Upper lobe of left lung (tissue), 6 donors: Measurements from ENCODE around the gene PCCB. TPM values are rescaled to one million over a fixed set of nuclear protein-coding genes. Genes with fewer than 3 reads are reported as not detected.
A peak's percentile ranks its signal among the peaks of the same experiment; 100 is the strongest.

Source experiments
- ATAC-seq, 2 donors: fragments of 200-7000 bp; cut with Tn5 transposase; one replicate each; pipeline ENCODE4 v1.9.1; 2022; ENCODE audit warnings: mild to moderate bottlenecking in 2 of 2, moderate library complexity in 2 of 2; ENCODE audit not compliant: low FRiP score in 2 of 2
- DNase-seq, 2 donors: peaks; one replicate each; pipeline ENCODE4 v3.0.0-alpha.2; 2019 to 2020
- H3K27ac ChIP-seq, 4 donors: fragments of 200-600 bp; sonication (generic); one replicate each; pipeline ENCODE4 v1.5.1; 2016 to 2019
- H3K27me3 ChIP-seq, 4 donors: fragments of 200-600 bp; sonication (generic); one replicate each; pipeline ENCODE4 v1.5.1; 2017 to 2019
- H3K36me3 ChIP-seq, 4 donors: fragments of 200-600 bp; sonication (generic); one replicate each; pipeline ENCODE4 v1.5.1; 2016 to 2019
- H3K4me1 ChIP-seq, 4 donors: fragments of 200-600 bp; sonication (generic); one replicate each; pipeline ENCODE4 v1.5.1; 2018 to 2019
- H3K4me3 ChIP-seq, 4 donors: fragments of 200-600 bp; sonication (generic); one replicate each; pipeline ENCODE4 v1.5.1; 2017 to 2019; ENCODE audit warnings: mild to moderate bottlenecking in 2 of 4, moderate library complexity in 1 of 4
- H3K9me3 ChIP-seq, 4 donors: fragments of 200-600 bp; sonication (generic); one replicate each; pipeline ENCODE4 v1.5.1; 2018 to 2019
- EP300 ChIP-seq, 4 donors: sonication (generic); formaldehyde crosslinking; IDR thresholded peaks; one replicate each; pipeline ENCODE4 v1.5.1; 2017; ENCODE audit warnings: antibody characterized with exemption in 4 of 4, control low read depth in 2 of 4
- POLR2A ChIP-seq, 4 donors: fragments of 450-650 bp; IDR thresholded peaks; one replicate each; pipeline ENCODE4 v1.5.1; 2016 to 2017; ENCODE audit warnings: antibody characterized with exemption in 4 of 4, mild to moderate bottlenecking in 2 of 4
- POLR2AphosphoS5 ChIP-seq, 2 donors: sonication (generic); formaldehyde crosslinking; IDR thresholded peaks; one replicate each; pipeline ENCODE4 v1.5.1; 2017; ENCODE audit warnings: antibody characterized with exemption in 2 of 2
- WGBS, 2 donors: methylation state at CpG; one replicate each; pipeline ENCODE4 v1.1.5; 2017 to 2018; 5-methylcytosine and 5-hydroxymethylcytosine counted together
- total RNA-seq, 6 donors: library from RNA; depleted of rRNA in 4 of 6; stranded (reverse); fragments of >200 nt in 4 of 6; gene quantifications; one replicate each; pipeline versions ENCODE4 v1.1.0 to v1.2.1, GENCODE V29; 2016 to 2021
- TF ChIP-seq, protein P1 (sequence below), 6 experiments: fragments of 450-650 bp in 4 of 6; fragments of 200-600 bp in 2 of 6; sonication (generic) in 2 of 6; IDR thresholded peaks; one replicate each; pipeline ENCODE4 v1.5.1; 2016 to 2019; ENCODE audit warnings: antibody characterized with exemption in 6 of 6
- donor health status: DM: no; HTN: no; CAD: no; lungs with moderate emphysema.
- donor health status: DM: no; HTN: yes; CAD: no; lungs with severe emphysema.

PCCB gene
- total RNA-seq, 6 donors from 2014 or later = 5.2 to 44.6 (median 31.2) TPM

GRCh38 chr3:136249593-136249992 lies 547 bp upstream of the PCCB start:
- DNase-seq (no peak), ATAC-seq (no peak)
- Histone ChIP-seq H3K4me1 (peaks cover 10 to 21% (median 14%) of the 10 kb centered on the region in 4 donors), H3K4me3 (peak overlapping the region; percentile 44 to 73 (median 66)), H3K27ac (peak overlapping the region; percentile 85 to 94 (median 92)), H3K27me3 (no peaks in the 10 kb centered on the region), H3K9me3 (no peaks in the 10 kb centered on the region), H3K36me3 (no peaks in the 10 kb centered on the region)
- WGBS, 2 donors = 59 to 72% methylated on average over 6 of the region's 6 CpGs
- TF ChIP-seq POLR2A (IDR thresholded peaks at IDR 0.05) (no peak), EP300 (IDR thresholded peaks at IDR 0.05) (no peak), POLR2AphosphoS5 (IDR thresholded peaks at IDR 0.05) (no peak)
- TF ChIP-seq, protein P1, sequence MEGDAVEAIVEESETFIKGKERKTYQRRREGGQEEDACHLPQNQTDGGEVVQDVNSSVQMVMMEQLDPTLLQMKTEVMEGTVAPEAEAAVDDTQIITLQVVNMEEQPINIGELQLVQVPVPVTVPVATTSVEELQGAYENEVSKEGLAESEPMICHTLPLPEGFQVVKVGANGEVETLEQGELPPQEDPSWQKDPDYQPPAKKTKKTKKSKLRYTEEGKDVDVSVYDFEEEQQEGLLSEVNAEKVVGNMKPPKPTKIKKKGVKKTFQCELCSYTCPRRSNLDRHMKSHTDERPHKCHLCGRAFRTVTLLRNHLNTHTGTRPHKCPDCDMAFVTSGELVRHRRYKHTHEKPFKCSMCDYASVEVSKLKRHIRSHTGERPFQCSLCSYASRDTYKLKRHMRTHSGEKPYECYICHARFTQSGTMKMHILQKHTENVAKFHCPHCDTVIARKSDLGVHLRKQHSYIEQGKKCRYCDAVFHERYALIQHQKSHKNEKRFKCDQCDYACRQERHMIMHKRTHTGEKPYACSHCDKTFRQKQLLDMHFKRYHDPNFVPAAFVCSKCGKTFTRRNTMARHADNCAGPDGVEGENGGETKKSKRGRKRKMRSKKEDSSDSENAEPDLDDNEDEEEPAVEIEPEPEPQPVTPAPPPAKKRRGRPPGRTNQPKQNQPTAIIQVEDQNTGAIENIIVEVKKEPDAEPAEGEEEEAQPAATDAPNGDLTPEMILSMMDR (IDR thresholded peaks at IDR 0.05) = no peak

- peak in 1 of 2 donors; percentile 82 for DNase-seq
Measured at GRCh38 chr3:136250903-136251460, 842 bp downstream of the PCCB start.

GRCh38 chr3:136251511-136251910 lies 1.4 kb downstream of the PCCB start:
- WGBS, 2 donors = 73 to 81% methylated on average over 3 of the region's 3 CpGs
- Histone ChIP-seq H3K4me1 (peaks cover 10 to 21% (median 14%) of the 10 kb centered on the region in 4 donors), H3K9me3 (no peaks in the 10 kb centered on the region), H3K36me3 (peaks cover 0 to 8% (median under 1%) of the 10 kb centered on the region in 4 donors), H3K27ac (peak overlapping the region; percentile 85 to 94 (median 92)), H3K27me3 (no peaks in the 10 kb centered on the region), H3K4me3 (peak overlapping the region in 1 of 4 donors; percentile 72)
- no peak for TF ChIP-seq EP300 (IDR thresholded peaks at IDR 0.05)
- no peak for TF ChIP-seq POLR2AphosphoS5 (IDR thresholded peaks at IDR 0.05)
- no peak for TF ChIP-seq POLR2A (IDR thresholded peaks at IDR 0.05)
- TF ChIP-seq, protein P1 (IDR thresholded peaks at IDR 0.05) = no peak
- DNase-seq (no peak), ATAC-seq (no peak)

More at GRCh38 chr3:136250903-136251460, 842 bp downstream of the PCCB start:
- ATAC-seq = peak; percentile 41 to 78
- Histone ChIP-seq H3K9me3 (no peaks in the 10 kb centered on the region), H3K4me3 (peak overlapping the region; percentile 44 to 73 (median 66)), H3K27me3 (no peaks in the 10 kb centered on the region), H3K4me1 (peaks cover 10 to 21% (median 14%) of the 10 kb centered on the region in 4 donors), H3K27ac (peak overlapping the region; percentile 85 to 94 (median 92)), H3K36me3 (peaks cover 0 to 3% (median 0%) of the 10 kb centered on the region in 4 donors)
- TF ChIP-seq EP300 (IDR thresholded peaks at IDR 0.05) = no peak
- no peak for TF ChIP-seq POLR2A (IDR thresholded peaks at IDR 0.05)
- peak; percentile 17 to 30 for TF ChIP-seq POLR2AphosphoS5 (IDR thresholded peaks at IDR 0.05)
- TF ChIP-seq, protein P1 (IDR thresholded peaks at IDR 0.05) = peak in 3 of 6 experiments; percentile 25 to 29 (median 27)
- 4 to 10% methylated on average over 10 to 18 of the region's 18 CpGs for WGBS, 2 donors

DNA sequence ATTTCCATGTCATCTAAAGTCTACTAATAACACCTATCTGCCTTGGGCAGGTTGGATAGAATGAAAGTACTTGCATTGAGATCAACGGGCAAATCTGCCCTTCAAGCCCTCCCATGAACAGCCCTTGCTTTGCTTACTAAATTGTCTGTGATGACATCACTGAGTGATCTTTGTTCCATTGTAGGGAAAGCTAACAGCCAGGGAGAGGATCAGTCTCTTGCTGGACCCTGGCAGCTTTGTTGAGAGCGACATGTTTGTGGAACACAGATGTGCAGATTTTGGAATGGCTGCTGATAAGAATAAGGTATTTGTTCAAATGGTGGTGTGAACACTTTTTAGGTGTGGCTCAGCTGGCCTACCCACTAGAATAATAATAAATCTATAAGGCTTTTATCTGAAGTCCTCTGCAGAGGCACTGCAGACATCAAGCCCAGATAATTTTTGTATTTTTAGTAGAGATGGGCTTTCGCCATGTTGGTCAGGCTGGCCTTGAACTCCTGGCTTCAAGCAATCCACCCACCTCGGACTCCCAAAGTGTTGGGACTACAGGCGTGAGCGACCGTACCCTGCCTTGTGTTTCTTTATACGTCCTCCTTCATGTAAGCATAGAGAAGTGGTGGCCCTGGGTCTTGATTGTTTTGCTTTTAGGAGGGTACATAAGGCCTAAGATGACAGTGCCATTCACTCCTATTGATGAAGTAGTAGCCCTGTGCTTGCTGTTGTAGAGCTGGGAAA lies 5.7 kb downstream of the PCCB start:
- ATAC-seq (no peak), DNase-seq (no peak)
- Histone ChIP-seq H3K27ac (no peak overlapping the region), H3K36me3 (peaks cover 0 to 40% (median 20%) of the 10 kb centered on the region in 4 donors), H3K27me3 (no peaks in the 10 kb centered on the region), H3K4me3 (no peak overlapping the region), H3K4me1 (peaks cover 6 to 14% (median 11%) of the 10 kb centered on the region in 4 donors), H3K9me3 (no peaks in the 10 kb centered on the region)
- WGBS, 2 donors = 94 to 96% methylated on average over 3 to 8 of the region's 8 CpGs
- TF ChIP-seq POLR2A (IDR thresholded peaks at IDR 0.05) (no peak), POLR2AphosphoS5 (IDR thresholded peaks at IDR 0.05) (no peak), EP300 (IDR thresholded peaks at IDR 0.05) (no peak)
- TF ChIP-seq, protein P1 (IDR thresholded peaks at IDR 0.05) = no peak
